Left renal cortex interstitium (tissue), 4 donors: Measurements from ENCODE around the gene TMCC1. TPM values are rescaled to one million over a fixed set of nuclear protein-coding genes. Genes with fewer than 3 reads are reported as not detected.
"Not testable (repeated sequence)": the region's sequence is repeated elsewhere in the genome, so short reads cannot be mapped to it uniquely, and the experiment has no call there.

ENCODE experiments used
- DNase-seq, 4 donors: peaks; one replicate each; pipeline ENCODE4 v3.0.0-alpha.2; 2013; ENCODE audit warnings: low read depth in 4 of 4, low spot score in 2 of 4, missing footprints in 1 of 4
- polyA plus RNA-seq, 4 donors: library from polyadenylated mRNA; unstranded; fragments of 120-200 nt; gene quantifications; one replicate each; pipeline ENCODE4 v1.2.1, GENCODE V29; 2013; ENCODE audit not compliant: insufficient read length in 4 of 4

The TMCC1 gene
- polyA plus RNA-seq, 4 donors, result 22.7 to 25.5 (median 24.2) TPM

- no peak for DNase-seq
These were observed 157.9 kb downstream of the TMCC1 start for GRCh38 chr3:129735638-129736037.

DNA sequence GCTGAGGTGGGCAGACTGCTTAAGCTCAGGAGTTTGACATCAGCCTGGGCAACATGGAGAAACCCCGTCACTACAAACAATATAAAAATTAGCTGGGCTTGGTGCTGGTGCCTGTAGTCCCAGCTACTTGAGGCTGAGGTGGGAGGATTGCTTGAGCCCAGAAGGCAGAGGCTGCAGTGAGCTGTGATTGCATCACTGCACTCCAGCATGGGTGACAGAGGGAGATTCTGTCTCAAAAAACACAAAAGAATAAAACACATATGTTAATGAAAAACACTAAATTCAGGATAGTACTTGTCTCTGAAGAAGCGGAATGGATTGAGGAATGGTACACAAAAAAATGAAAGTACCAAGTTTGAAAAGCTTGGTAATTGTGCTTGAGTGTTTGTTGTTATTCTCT is 159.1 kb downstream of the TMCC1 start:
- DNase-seq, result no peak

GRCh38 chr3:129732200-129732876 is 161.2 kb downstream of the TMCC1 start:
- DNase-seq, result no peak

GRCh38 chr3:129727707-129728106 is 165.8 kb downstream of the TMCC1 start:
- DNase-seq, result no peak

GRCh38 chr3:129723558-129724324 is 169.8 kb downstream of the TMCC1 start:
- DNase-seq, result peak in 1 of 4 donors; percentile 3

DNA sequence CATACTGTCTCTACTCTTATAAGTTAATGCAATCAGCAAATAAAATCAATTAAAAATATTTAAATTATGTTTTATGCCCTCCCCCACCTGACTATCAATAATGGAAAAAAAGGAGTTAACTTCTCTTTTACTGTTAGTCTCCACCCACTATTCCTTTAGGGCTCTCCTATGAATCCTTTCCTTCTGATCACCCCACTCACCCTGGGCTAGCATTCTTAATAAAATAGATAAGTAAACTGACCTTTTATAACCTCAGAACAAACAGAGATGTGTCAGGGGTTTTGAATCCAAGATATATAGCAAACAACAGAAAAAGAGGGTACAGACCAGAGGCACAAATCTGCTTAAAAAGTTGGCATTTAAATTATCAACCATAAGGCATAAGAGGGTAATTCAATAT is 171.0 kb downstream of the TMCC1 start:
- no peak for DNase-seq

DNA sequence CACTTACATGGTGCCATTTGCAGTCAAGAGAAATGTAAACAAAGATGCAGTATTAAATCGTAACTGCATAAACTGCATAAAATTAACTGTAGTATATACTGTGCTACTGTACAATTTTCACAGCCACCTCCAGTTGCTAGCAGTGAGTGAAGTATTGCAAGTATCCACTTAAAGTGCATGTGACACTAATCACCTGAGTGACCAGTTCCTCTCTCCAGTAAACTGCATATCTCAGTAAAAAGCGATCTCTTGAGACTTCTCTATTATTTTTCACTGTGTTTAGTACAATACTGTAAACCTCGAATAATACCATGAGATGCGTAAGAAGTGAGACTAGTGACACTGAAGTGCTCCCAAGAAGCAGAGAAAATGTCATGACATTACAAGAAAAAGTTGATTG is 175.3 kb downstream of the TMCC1 start:
- no peak for DNase-seq

DNA sequence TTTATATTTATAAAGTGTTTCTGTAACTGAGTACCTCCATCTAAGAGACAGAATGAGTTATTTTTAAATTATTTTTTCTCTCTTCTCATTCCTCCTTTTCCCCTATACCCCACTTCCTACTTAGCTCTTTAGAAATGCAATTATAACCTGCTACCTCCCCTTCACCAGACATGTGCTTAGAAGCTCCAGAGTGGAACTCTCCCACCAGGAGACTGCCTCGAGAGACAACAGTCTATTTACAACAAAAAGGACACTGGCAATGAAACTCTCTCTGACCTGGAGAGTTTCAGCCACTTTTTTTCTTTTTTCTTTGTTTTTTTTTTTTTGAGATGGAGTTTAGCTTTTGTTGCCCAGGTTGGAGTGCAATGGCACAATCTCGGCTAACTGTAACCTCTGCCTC is 177.7 kb downstream of the TMCC1 start:
- DNase-seq, result no peak

GRCh38 chr3:129708328-129708861 is 185.1 kb downstream of the TMCC1 start:
- no peak for DNase-seq

DNA sequence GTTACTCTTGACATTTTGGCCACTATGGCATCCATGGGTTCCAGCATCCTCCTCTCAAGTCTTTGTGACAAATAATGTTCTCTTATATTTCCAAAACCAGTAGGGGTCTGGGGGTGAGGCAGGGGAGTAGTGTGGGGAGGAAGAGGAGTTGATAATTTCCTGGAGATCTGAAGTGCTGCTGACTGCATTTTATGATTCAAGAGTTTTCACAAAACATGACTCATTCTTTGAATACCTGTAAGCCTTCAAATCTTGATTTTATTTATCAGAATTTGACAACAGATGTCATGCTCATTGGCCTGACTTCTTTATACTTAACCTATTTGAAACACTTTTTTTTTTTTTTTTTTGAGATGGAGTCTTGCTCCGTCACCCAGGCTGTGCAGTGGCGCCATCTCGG is 188.2 kb downstream of the TMCC1 start:
- DNase-seq, result no peak

GRCh38 chr3:129703913-129704312 is 189.6 kb downstream of the TMCC1 start:
- no peak for DNase-seq

- DNase-seq, result no peak
These were observed 190.4 kb downstream of the TMCC1 start for GRCh38 chr3:129702934-129703712.

DNA sequence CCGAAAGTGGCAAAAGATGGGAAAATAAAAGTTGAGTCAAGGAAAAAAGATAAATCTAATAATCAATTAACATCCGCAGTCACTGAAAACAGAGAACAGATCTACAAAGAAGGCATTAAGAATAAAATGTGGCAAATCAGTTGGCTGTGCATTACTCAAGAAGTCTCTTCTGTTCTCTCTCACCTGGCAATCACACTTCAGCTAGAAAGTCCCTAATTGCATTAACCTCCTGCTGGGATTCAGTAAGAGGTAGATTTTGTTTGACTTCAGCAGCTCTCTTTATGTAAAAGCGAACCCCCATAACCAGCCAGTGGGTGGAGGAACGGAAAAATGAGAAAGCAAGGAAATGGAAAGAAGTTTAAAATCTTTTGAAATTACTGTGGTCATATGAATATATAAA is 192.3 kb downstream of the TMCC1 start:
- DNase-seq, result no peak

DNA sequence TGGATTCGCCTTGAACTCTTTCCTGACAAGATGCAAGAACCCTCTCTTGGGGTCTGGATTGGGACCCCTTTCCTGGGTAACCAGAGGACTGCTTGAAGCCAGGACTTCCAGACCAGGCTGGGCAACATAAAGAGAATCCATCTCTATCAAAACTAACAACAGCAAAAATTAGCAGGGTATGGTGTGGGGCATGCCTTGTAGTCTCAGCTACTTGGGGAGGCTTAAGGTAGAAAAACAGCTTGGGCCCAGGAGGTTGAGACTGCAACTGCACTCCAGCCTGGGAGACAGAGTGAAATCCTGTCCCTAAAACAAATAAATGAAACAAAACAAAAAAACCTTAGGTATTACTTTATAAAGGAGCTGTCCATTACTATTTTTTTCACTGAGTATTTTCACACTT is 193.9 kb downstream of the TMCC1 start:
- DNase-seq, result no peak

DNA sequence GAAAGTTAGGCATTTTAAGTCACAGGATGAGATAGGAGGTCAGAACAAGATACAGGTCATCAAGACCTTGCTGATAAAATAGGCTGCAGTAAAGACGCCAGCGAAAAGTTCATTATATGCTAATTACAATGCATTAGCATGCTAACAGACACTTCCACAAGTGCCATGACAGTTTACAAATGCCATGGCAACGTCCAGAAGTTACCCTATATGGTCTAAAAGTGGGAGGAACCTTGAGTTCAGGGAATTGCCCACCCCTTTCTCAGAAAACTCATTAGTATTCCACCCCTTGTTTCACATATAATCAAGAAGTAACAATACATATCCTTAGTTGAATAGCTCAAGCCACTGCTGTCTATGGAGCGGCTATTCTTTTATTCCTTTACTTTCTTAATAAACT is 194.3 kb downstream of the TMCC1 start:
- DNase-seq, result no peak

GRCh38 chr3:129697229-129697969 is 196.1 kb downstream of the TMCC1 start:
- DNase-seq, result no peak

- DNase-seq, result not testable (repeated sequence)
These were observed 197.1 kb downstream of the TMCC1 start for GRCh38 chr3:129696430-129696829.

DNA sequence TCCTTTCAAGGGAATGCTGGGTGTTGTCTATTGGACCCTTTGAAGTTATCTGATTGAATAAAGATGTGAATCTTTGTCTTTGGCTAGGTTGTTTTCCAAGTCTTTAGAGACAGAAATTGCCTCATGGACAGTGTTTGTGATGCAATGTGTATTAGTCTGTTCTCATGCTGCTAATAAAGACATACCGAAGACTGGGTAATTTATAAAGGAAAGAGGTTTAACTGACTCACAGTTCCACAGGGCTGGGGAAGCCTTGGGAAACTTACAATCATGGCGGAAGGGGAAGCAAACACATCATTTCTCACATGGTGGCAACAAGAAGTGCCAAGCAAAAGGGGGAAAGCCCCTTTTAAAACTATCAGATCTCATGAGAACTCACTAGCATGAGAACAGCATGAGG is 198.3 kb downstream of the TMCC1 start:
- DNase-seq, result no peak

GRCh38 chr3:129694228-129694627 is 199.3 kb downstream of the TMCC1 start:
- no peak for DNase-seq

- DNase-seq, result no peak
These were observed 200.8 kb downstream of the TMCC1 start for GRCh38 chr3:129692743-129693142.

DNA sequence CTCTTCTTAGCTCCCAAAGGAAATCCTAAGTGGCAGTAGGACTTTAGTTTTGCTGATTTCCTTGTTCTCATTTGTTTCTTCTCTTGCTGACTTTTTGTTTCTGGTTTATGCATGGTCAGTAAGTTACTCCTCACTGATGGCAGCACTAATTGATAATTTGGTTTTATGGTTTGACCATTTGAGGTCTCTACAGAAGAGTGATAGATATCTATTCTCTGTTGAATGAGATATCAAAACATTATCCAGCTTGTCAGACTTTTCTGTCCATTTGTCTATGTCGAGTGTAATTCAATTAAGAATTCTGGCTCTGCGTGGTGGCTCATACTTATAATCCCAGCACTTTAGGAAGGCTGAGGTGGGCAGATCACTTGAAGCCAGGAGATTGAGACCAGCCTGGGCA is 202.5 kb downstream of the TMCC1 start:
- DNase-seq, result no peak
